DMS 273 (cell line): ENCODE results near the gene YPEL2.

Source experiments
- DNase-seq: peaks from one replicate; lab custom pipeline; 2025; ENCODE audit not compliant: unreplicated experiment; lab: John Stamatoyannopoulos, UW

YPEL2 gene

DNA sequence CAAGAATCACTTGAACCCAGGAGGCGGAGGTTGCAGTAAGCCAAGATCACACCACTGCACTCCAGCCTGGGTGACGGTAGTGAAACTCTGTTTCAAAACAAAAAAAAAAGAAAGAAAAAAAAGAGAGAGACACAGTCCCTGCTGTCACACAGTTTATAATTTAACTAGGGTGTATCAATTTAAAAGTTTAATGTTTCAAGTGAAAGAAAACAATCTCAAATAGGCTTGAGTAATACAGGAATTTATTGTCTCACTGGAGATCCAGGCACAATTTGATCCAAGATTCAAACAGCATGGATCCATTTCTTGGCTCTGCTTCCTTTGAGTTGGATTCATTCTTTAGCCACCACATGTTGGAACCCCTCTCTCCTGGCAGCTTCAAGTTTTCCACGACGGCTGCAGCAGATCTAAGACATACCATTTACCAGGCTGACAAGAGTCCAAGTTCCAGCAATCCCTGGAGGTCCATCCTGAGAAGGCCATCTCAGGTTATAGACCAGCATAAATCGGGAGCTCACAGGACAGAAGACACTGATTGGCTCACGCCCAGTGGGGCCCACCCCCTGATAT, 97.5 kb downstream of the YPEL2 start:
- DNase-seq = no peak

- no peak for DNase-seq
These were observed 100.1 kb downstream of the YPEL2 start for GRCh38 chr17:59431601-59432000.

GRCh38 chr17:59432657-59433056, 101.2 kb downstream of the YPEL2 start:
- DNase-seq = no peak

- DNase-seq = no peak
These were observed 102.1 kb downstream of the YPEL2 start for GRCh38 chr17:59433586-59433985.

GRCh38 chr17:59434429-59434828, 103.0 kb downstream of the YPEL2 start:
- no peak for DNase-seq

DNA sequence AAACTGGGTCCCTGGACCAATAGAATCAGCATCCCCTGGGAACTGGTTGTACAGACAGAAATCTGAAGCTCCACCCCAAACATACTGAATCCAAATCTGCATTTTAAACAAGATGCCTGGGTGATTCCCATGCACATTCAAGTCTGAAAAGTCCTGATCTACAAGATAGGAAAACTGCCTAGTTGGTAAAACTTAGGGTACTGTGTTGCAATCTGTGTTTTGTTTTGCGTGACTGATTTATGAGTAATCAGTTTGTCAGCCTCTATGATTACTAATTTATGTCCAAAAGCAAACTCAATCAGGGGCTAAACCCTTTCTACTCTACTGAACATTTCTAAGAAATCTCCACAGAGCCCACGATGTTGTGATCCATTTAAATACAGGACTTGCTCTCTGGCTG, 103.8 kb downstream of the YPEL2 start:
- DNase-seq = peak; percentile 22

DNA sequence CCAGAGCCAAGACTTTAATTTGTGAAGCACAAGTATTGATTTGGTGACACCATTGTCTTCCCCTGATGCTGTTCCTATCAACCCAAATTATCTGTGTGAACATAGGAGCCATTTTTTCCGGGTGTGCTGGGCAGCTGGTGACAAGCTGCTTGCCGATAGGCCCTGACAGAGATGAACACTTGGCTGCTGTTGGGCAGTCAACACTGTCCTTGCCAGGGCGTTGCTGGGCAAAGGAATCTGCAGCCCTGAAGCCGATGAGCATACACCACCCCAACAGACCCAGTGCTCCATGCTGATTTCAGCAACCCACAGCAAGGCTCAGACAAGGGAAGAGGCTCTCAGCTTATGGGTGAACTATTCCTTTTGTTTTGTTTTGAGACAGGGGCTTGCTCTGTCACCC, 105.4 kb downstream of the YPEL2 start:
- no peak for DNase-seq

- no peak for DNase-seq
These were observed 106.4 kb downstream of the YPEL2 start for GRCh38 chr17:59437791-59438281.

DNA sequence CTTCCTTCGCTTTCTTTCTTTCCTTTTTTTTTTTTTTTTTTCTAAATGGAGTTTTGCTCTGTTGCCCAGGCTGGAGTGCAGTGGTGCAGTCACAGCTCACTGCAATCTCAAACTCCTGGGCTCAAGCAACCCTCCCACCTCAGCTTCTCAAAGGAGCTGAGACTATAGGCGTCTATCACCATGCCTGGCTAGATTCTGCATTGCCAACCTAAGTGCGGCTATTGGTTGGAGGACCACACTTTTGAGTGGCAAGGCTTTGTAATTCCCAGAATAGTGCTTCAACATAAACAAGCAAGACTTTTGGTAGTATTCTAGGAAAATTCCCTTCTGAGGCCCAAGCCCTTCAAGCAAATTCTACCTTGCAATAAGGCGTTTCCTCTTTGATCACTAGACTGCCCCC, 107.8 kb downstream of the YPEL2 start:
- peak; percentile 27 for DNase-seq

DNA sequence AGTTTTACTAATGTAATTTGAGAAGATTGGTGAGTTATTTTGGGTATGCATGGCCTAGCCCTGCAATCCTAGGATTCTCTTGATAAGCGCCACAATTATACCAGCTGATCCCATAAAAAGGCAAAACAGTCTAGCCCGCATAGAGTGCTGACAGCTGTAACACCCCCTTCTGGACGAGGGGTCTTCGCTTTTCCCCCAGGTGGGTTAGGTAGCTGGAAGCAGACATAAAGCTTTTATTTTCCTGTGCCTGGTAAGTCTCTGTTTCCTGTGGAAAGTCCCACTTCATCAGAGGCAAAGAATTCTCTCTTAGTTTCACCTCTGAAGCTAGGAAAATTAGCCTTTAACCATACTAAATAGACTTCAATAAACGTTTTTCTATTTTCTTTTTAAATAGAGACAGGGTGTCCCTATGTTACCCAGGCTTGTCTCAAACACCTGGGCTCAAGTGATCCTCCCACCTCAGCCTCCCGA, 108.3 kb downstream of the YPEL2 start:
- DNase-seq = no peak

- peak; percentile 96 for DNase-seq
These were observed 109.5 kb downstream of the YPEL2 start for GRCh38 chr17:59440757-59441463.

- no peak for DNase-seq
These were observed 110.1 kb downstream of the YPEL2 start for GRCh38 chr17:59441464-59442096.

GRCh38 chr17:59443106-59443505, 111.7 kb downstream of the YPEL2 start:
- no peak for DNase-seq
